ENCODE data around the gene HAUS5.
"Not testable (repeated sequence)": the region's sequence is repeated elsewhere in the genome, so short reads cannot be mapped to it uniquely, and the experiment has no call there.

Gene HAUS5

GRCh38 chr19:35612559-35613321, at the start of gene HAUS5:
HAUS5 (plus strand) TSS chr19:35612735; CDS start chr19:35612795, 60 bp downstream.
- peak; percentile 95 for DNase-seq

- no peak for DNase-seq
These were observed 49.8 kb upstream of the HAUS5 start for GRCh38 chr19:35562776-35563175.

- no peak for DNase-seq
These were observed 49.2 kb upstream of the HAUS5 start, which contains the start of gene ATP4A for GRCh38 chr19:35563207-35563829. ATP4A (minus strand) TSS chr19:35563658; CDS start chr19:35563629, 29 bp downstream.

- no peak for DNase-seq
These were observed 47.3 kb upstream of the HAUS5 start for GRCh38 chr19:35565016-35565856.

- DNase-seq: no peak
These were observed 45.8 kb upstream of the HAUS5 start for GRCh38 chr19:35566738-35567137.

- DNase-seq: no peak
These were observed 43.2 kb upstream of the HAUS5 start for GRCh38 chr19:35569281-35569781.

GRCh38 chr19:35571406-35571965, 41.0 kb upstream of the HAUS5 start:
- no peak for DNase-seq

- DNase-seq: no peak
These were observed 34.6 kb upstream of the HAUS5 start for GRCh38 chr19:35577918-35578317.

- no peak for DNase-seq
These were observed 33.8 kb upstream of the HAUS5 start for GRCh38 chr19:35578707-35579106.

GRCh38 chr19:35582760-35583159, 29.8 kb upstream of the HAUS5 start:
- no peak for DNase-seq

GRCh38 chr19:35585848-35586247, 26.7 kb upstream of the HAUS5 start, which contains the start of gene PMIS2:
PMIS2 (plus strand) TSS chr19:35586173; CDS start chr19:35586260, 87 bp downstream.
- DNase-seq: no peak

GRCh38 chr19:35587321-35587720, 25.2 kb upstream of the HAUS5 start:
- no peak for DNase-seq

GRCh38 chr19:35590875-35591274, 21.7 kb upstream of the HAUS5 start:
- DNase-seq: no peak

GRCh38 chr19:35592226-35592625, 20.3 kb upstream of the HAUS5 start:
- DNase-seq: peak; percentile 43

- not testable (repeated sequence) for DNase-seq
These were observed 17.5 kb upstream of the HAUS5 start for GRCh38 chr19:35595026-35595425.

- DNase-seq: no peak
These were observed 16.6 kb upstream of the HAUS5 start for GRCh38 chr19:35595928-35596327.

GRCh38 chr19:35596366-35596999, 16.1 kb upstream of the HAUS5 start:
- peak; percentile 9 for DNase-seq

GRCh38 chr19:35601971-35602370, 10.6 kb upstream of the HAUS5 start:
- no peak for DNase-seq

GRCh38 chr19:35604436-35604835, 8.1 kb upstream of the HAUS5 start:
- not testable (repeated sequence) for DNase-seq

- not testable (repeated sequence) for DNase-seq
These were observed 5.4 kb upstream of the HAUS5 start for GRCh38 chr19:35607170-35607569.

GRCh38 chr19:35607661-35608060, 4.9 kb upstream of the HAUS5 start:
- no peak for DNase-seq

GRCh38 chr19:35608251-35608650, 4.3 kb upstream of the HAUS5 start:
- DNase-seq: peak; percentile 22

All from CD4-positive, alpha-beta T cell treated with Interleukin-17A for 1 hour (primary cell).